Posterior vena cava (tissue), 2 donors: Measurements from ENCODE around the gene TCF3. TPM values are rescaled to one million over a fixed set of nuclear protein-coding genes. Genes with fewer than 3 reads are reported as not detected.

Source experiments
- DNase-seq: peaks from one replicate; pipeline ENCODE4 v3.0.0-alpha.2; 2020; ENCODE audit warnings: low spot score
- intact Hi-C, 2 donors: fragments of 100-400 bp; cut with DNase I; formaldehyde crosslinking; loops; one replicate each; pipeline versions ENCODE4 v1.14.1 to v1.14.2; 2022 to 2023
- total RNA-seq, 2 donors: library from RNA; stranded (reverse); fragmentation: NEBNext Ultra II Directional; extraction: Animal tissue kit (Norgen Biotek cat#: 25700); gene quantifications; one replicate each; pipeline ENCODE4 v1.2.1, GENCODE V29; 2021
- donor health status: DM: yes; HTN: yes; CAD: no.
- donor health status: DM: yes; HTN: yes; CAD: no.

The TCF3 gene
- total RNA-seq, 2 donors from 2014 or later, result 26.2 to 36.4 TPM

DNA sequence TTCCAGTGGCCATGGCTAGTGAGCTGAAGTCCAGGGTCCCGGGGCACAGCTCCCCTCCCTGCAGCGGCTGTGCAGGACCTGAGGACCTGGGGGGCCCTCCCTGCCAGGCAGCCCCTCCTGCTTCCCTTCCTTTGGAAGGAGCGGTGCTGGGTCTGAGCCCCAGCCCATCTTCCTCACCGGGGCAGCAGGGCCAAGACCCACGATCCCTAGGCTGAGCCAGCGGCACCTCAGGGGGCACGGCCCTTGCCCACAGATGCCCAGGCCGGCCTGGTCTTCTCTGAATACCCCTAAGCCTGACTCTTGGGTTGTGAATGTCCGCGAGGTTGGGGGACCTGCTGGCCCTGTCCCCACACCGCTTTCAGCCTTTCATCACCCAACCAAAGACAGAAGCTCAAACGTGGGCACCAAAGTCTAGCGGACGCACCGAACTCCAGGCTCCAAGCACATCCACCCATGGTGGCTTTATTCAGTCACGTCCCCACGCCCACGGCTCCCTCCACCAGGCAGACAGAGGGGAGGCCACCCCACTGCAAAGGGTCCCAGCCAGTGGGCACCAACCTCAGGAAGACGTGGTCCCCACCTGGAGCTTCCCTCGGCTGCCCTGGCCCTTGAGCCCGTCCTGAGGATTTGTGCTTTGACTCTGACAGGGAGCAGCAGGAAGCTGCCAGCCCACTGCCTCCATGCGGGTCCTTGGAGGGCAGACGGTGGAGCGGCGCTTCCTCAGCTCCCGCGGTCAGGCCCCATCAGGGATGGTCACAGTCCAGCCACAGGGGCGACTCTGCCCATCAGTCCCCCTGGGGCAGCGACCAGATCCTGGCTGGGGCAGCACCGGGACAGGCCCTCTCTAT, 75.9 kb downstream of the TCF3 start:
- intact Hi-C loops, result no loop called here
- no peak for DNase-seq

DNA sequence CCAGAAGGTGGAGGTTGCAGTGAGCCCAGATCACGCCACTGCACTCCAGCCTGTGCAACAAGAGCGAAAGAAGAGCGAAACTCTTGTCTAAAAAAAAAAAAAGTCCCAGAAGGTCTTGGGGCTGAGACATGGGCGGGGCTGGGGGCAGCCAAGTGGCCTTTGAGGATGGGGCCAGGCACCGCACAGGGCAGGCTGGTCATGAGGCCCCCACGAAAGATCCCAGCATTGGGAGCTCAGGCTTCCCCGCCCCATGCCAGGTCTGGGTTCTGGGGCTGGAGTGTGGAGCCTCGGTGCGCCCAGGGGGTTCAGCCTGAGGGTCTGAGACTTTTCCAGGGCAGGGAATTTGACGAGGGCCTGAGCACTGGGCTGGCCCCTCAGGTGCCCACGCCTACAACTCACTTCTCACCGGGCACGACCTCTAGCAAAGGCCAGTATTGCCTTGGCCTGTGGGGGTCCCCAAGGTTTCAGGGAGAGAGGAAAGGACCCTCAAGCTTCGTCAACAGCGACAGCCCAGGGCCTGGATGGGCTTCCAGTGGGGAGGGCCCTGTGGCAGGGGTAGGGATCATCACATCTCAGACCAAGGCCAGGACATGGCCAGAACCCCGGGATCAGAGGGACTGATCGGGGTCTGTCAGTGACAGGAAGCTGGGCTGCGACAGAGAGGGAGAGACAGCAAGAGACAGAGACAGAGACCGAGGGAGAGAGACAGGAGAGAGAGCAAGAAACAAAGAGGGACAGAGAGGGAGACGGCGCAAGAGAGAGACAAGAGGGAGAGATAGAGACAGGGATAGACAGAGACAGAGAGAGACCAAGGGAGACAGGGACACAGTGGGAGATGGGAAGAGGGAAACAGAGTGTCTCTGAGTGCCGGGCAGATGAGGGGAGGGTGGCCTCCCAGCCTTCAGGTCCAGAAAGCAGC, 76.8 kb downstream of the TCF3 start:
- intact Hi-C loops, result no loop called here
- no peak for DNase-seq

- no peak for DNase-seq
- intact Hi-C loops, result no loop called here
Observed at GRCh38 chr19:1574354-1575136, 77.9 kb downstream of the TCF3 start.

DNA sequence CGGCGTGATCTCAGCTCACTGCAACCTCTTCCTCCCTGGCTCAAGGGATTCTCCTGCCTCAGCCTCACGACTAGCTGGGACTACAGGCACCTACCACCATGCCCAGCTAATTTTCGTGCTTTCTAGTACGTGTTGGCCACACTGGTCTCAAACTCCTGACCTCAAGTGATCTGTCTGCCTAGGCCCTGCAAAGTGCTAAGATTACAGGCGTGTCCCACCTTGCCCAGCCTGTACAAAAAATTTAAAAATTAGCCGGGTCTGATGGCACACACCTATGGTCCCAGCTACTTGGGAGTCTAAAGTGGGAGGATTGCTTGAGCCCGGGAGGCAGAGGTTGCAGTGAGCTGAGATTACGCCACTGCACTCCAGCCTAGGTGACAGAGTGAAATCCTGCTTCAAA, 79.6 kb downstream of the TCF3 start:
- intact Hi-C loops, result no loop called here
- DNase-seq, result no peak

DNA sequence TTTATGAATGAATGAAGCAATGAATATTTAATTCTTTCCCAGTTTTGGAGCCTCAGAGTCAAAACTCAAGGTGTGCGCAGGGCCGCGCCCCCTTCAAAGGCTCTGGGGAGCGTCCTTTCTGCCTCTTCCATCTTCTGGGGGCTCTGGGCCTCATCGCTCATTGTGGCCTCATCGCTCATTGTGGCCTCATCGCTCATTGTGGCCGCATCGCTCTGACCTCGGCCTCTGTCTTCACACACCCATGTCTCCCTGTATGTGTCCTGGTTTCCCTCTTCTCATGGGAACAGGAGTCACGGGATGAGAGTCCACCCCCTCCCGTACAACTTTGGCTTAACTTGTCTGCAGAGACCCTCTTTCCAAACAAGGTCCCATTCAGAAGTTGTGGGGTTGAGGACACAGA, 81.1 kb downstream of the TCF3 start:
- DNase-seq, result no peak
- intact Hi-C loops, result no loop called here

- no peak for DNase-seq
Observed at GRCh38 chr19:1570836-1571235, 81.6 kb downstream of the TCF3 start.

GRCh38 chr19:1569997-1570396, 82.4 kb downstream of the TCF3 start:
- no peak for DNase-seq
- intact Hi-C loops, result no loop called here

More at GRCh38 chr19:1570836-1571235, 81.6 kb downstream of the TCF3 start:
- intact Hi-C loops, result no loop called here

DNA sequence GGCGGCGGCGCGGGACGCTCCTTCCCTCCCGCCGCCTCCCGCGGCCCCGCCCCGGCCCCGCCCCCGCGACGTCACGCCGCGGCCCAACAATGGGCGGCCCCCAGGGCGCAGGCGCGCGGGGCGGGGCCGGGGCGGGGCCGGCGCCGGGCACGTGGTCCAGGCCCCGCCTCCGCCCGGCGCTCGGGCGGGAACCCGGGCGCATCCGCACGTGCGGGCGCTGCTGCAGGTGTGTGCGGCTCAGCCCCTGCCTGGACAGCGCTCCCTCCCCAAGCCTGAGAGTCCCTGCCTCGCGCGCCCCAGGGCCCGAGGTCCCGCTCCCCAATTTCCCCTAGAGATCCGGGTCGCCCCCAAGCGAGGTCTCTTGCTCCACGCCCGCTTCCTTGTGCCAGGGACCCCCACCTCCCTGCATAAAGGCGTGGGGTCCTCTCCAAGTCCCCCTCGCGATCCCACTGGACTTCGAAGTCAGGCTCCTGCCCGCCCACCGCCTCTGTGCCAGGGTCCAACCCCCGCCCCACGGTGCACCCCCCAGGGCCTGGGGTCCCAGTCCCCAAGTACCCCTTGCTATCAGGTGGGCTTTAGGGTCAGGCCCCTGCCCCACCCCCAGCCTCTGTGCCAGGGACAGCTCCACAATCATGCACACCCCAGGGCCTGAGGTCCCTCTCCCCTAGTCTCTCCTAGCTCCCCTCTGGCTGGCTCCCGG, 83.9 kb downstream of the TCF3 start, which contains the start of gene MEX3D:
MEX3D (minus strand) TSS at position 6 of the 700 bp plus-strand sequence. CDS start 267 bp downstream, outside the sequence.
- peak; percentile 92 for DNase-seq
- intact Hi-C loops, result no loop called here

DNA sequence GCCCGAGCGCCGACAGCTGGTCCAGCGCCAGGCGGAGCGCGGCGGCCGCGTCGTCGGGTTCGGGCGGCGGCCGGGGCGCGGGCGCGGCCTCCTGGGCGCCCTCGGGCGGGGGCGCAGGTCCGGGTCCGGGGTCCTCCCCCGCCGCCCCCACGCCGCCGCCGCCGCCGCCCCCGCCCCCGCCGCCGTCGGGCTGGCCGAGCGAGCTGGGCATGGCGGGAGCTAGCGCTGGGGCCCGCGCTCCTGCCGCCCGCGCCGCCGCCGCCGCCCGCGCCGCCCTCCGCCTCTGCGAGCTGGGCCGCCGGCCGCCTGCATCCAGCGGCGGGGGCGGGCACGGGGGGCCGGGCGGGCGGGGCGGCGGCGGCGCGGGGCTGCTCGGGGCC, 84.6 kb downstream of the TCF3 start:
- no peak for DNase-seq
- intact Hi-C loops, result no loop called here

GRCh38 chr19:1567116-1567847, 85.1 kb downstream of the TCF3 start:
- no peak for DNase-seq
- intact Hi-C loops, result no loop called here

GRCh38 chr19:1566392-1567115, 85.9 kb downstream of the TCF3 start:
- DNase-seq, result no peak
- intact Hi-C loops, result no loop called here

GRCh38 chr19:1563251-1563650, 89.2 kb downstream of the TCF3 start:
- intact Hi-C loops, result no loop called here
- DNase-seq, result no peak

DNA sequence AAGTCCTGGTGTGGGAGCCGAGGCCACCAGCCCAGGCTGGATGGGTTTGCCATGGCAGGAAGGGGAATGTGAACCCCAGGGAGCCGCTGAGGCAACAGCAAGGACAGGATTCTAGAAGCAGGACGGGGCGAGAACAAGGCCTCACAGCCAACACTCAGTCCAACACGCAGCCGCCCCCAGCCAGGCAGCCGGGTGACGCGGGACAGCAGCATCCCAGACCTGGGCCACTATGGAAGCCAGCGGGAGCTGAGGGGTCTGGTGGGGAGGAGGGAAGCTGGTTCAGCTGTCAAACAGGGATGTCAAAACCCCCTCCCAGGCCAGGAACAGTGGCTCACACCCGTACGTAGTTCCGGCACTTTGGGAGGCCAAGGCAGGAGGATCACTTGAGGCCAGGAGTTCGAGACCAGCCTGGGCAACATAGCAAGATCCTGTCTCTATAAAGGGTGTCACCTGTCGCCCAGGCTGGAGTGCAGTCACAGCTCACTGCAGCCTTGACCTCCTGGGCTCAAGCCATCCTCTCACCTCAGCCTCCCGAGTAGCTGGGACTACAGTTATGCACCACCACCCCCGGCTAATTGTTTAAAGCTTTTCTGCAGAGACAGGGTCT, 91.1 kb downstream of the TCF3 start:
- intact Hi-C loops, result no loop called here
- no peak for DNase-seq

DNA sequence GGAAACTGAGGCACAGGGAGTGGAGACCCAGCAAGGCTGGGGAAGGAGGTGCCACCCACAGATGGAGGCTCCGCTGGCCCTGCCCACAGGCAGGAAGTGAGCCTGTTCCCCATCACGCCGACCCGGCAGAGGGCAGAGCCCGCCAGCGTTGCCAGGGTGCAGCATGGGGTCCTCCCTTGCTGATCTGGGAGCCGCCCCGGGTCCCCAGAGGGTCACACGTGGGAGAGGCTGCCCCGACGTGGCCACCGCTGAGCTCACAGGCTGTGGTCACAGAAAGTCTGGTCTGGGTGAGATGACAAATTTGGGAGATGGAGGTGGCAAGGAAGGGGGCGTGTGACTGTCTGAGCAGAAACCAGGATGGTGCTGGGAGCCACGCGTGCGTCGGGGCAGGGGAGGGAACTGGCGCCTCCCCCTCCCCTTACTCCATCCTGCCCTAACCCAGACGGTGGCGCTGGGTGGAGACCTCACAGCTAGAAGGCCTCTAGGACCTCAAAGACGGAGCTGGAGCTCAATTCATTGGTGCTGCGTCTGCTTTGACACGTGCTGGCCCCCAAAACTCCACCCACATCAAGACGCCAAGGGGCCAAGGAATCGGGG, 92.0 kb downstream of the TCF3 start:
- intact Hi-C loops, result loop anchor here in 1 of 2 donors (1.0 kb wide), 1 partner anchor 20 kb away; no protein-coding TSS in a partner anchor
- DNase-seq, result no peak
